NCI-H2107 treated with DMSO at 0.1 percent for 48 hours (cell line): ENCODE data around the gene ESYT3.

ENCODE experiments used
- DNase-seq: peaks from one replicate; lab custom pipeline; 2025; ENCODE audit not compliant: unreplicated experiment; lab: John Stamatoyannopoulos, UW

Gene ESYT3

DNA sequence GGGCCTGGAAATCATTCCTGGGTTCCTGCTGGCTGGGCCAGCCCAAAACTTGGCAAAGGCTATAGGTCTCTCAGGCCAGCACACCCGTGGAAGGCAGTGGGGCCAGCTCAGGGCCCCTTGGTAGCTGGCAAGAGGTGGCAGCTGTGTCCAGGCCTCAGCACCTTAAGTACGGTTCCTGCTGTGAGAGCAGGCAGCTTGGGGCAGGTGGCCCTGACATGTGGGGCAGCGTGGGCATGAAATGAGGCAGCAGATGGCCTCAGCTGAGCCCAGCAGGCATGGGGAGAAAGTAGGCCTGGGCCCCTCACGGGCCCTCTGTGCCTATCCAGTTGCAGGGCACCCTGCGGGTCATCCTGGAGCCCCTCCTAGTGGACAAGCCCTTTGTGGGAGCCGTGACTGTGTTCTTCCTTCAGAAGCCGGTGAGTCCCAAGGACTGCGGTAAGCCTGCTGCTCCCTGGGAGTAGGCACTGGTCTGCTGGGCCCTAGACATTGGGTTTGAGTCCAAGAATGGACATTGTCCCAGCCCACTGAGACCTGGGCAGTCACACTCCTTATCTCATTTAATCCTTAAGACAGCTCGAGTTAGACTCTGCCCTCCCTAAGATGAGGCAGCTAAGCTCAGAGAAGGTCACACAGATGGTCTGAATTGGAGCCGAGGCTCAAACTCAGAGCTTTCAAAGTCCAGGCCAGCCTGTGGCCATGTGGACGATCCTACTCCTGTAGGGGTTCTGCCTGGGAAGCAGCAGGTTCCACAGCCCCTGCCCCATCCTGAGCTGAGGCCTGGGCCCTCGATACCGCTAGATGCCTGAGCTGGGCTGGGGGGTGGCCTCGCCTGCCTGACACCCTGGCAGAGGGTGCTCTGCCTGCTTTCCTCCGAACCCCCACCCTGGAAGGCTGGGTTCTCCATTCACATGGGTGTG lies 25.5 kb downstream of the ESYT3 start:
- DNase-seq, result no peak

DNA sequence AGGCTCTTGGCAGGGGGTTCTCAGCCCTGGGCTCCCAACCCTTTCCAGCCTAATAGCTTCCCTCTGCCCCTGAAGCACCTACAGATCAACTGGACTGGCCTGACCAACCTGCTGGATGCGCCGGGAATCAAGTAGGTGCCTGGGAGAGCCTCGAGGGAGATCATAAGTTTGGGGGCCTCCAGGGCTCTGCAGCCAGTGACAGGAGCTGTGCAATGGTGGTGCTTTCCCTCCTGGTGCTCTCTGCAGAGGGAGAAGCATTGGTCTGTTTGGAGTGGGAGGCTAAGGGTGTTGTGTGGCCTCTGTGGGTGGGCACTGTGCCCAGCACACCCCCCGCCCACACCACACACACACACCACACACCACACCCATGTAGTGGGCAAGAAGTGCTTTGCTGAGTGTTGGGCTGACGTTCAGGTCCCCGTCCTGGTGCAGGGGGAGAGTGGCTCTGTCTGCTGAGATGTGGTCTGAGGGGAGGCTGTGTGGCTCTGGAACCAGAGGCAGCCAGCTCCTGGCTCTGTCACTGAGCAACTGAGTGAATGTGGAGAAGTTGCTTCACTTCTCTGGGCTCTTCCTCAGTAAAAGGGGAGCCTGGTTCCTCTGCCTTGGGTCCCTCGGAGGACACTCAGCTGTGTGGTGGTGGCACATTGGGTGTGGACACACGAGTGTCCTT lies 26.3 kb downstream of the ESYT3 start:
- no peak for DNase-seq

GRCh38 chr3:138461246-138461645 lies 26.8 kb downstream of the ESYT3 start:
- DNase-seq, result no peak

- no peak for DNase-seq
These were observed 27.5 kb downstream of the ESYT3 start for GRCh38 chr3:138461896-138462295.

GRCh38 chr3:138463724-138464490 lies 29.5 kb downstream of the ESYT3 start:
- DNase-seq, result no peak

- DNase-seq, result no peak
These were observed 30.1 kb downstream of the ESYT3 start for GRCh38 chr3:138464491-138464860.

GRCh38 chr3:138465451-138465850 lies 31.0 kb downstream of the ESYT3 start:
- DNase-seq, result no peak

DNA sequence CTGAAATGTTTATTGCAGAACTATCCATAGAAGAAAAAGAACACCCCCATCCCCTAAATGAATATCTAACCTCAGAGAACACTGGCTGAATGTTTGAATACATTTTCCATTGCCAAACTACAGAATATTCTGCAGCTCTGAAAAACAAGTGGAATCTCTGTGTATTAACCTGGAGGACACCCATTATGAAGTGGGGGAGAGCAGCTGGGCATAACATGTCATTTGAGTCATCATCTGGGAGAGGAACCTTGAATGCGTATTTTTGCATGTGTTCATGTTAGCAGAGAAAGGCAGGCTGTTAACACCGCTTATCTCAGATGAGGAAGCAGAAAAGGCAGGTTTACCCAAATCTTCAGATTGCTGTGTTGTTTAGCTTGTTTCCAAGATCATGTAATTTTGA lies 31.5 kb downstream of the ESYT3 start:
- peak; percentile 28 for DNase-seq

DNA sequence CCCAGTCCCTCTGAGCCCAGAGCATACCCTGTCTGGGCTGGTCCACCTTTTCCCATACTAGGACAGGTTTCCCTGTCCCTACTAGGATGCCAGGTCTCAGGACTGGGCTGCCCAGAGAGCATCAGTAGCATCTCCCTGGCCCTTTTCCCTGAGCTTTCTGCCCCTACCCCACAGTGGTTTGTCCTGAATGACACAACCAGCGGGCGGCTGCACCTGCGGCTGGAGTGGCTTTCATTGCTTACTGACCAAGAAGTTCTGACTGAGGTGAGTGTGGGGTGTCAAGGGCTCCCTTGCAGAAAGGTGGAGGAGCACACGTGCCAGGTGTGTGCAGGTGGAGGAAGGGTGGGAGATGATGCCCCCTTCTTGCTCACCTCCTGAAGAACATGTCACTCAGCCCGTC lies 33.5 kb downstream of the ESYT3 start:
- DNase-seq, result no peak

DNA sequence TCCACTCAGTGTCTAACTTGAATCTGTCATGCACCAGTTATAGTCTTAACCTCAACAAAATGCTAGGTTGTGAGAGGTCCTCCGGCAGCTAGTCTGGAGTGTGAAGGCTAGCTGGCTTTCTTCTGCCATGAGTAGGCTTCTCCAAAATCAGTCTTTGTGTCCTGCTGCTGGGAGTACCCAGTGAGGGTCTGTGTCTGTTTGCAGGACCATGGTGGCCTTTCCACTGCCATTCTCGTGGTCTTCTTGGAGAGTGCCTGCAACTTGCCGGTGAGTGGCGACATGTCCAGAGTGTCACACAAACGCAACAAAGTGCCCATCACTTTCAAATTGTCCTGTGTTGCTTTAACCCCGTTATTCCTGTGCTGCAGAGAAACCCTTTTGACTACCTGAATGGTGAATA lies 34.0 kb downstream of the ESYT3 start:
- no peak for DNase-seq

- no peak for DNase-seq
These were observed 34.5 kb downstream of the ESYT3 start for GRCh38 chr3:138468886-138469285.

GRCh38 chr3:138469874-138470273 lies 35.5 kb downstream of the ESYT3 start:
- DNase-seq, result peak; percentile 10

DNA sequence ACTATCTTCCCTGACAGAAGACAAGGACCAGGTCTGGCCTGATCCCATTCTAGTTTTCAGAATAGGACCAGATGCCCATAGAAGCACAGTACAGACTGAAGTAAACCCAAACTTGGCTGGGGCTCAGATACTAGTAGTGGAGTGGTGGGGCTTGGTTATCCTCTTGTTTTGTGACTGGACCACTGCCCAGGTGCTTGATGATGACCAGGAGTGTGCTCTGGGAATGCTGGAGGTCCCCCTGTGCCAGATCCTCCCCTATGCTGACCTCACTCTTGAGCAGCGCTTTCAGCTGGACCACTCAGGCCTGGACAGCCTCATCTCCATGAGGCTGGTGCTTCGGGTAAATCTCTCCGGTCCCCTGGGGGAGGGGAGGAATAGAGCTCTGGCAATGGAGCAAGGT lies 36.3 kb downstream of the ESYT3 start:
- DNase-seq, result no peak

GRCh38 chr3:138471481-138471880 lies 37.1 kb downstream of the ESYT3 start:
- DNase-seq, result no peak

DNA sequence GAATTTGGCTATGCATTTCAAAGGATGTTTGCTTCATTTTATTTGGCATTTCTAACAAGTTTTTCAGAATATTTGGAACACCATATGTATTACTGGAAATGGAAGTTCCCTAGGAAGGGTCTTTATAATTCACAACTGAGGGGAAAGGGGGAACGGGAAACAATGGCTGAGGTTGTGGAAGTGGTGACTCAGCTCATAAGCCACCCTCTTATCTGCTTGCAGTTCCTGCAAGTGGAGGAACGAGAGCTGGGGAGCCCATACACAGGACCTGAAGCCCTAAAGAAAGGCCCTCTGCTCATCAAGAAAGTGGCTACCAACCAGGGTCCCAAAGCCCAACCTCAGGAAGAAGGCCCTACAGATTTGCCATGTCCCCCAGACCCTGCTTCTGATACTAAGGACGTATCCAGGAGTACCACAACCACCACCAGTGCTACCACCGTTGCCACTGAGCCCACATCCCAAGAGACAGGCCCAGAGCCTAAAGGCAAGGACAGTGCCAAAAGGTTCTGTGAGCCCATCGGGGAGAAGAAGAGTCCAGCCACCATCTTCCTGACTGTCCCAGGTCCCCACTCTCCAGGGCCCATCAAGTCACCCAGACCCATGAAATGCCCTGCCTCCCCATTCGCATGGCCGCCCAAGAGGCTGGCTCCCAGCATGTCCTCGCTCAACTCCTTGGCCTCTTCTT lies 37.9 kb downstream of the ESYT3 start:
- DNase-seq, result no peak

- no peak for DNase-seq
These were observed 39.0 kb downstream of the ESYT3 start for GRCh38 chr3:138473391-138473790.

DNA sequence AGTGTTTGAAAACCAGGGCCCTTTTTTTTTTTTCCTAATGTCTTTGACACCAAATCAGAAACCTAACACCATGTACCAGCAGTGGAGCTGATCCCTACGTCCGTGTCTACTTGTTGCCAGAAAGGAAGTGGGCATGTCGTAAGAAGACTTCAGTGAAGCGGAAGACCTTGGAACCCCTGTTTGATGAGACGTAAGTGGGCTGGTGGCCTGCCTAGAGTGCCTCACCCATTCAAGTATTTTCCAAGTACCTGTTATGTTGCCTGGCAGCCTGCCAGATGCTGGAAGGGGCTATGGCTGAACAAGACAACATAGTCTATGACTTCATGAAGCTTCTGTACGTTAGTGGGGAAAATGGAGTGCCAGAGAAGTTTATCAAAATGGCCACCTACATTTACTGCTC lies 39.7 kb downstream of the ESYT3 start:
- peak; percentile 17 for DNase-seq

- no peak for DNase-seq
These were observed 42.1 kb downstream of the ESYT3 start for GRCh38 chr3:138476526-138476925.

DNA sequence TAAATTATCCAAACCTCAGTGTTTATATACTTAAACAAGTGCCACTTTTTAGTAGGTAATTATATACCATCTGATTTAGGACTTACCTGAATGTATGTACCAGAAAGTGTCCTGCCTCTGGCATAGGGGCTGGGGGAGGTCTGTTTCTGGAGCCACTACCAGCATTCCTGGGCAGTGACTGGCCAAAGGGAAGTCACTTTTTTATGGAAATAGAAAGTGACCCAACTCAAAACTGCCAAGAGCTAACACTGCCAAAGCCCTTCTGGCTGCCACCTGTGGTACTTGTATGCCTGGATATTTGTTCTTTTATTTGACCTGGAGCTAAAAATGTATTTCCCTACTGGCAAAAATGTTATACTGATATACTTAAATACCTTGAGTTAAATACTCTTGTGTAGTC lies 42.7 kb downstream of the ESYT3 start:
- DNase-seq, result no peak

DNA sequence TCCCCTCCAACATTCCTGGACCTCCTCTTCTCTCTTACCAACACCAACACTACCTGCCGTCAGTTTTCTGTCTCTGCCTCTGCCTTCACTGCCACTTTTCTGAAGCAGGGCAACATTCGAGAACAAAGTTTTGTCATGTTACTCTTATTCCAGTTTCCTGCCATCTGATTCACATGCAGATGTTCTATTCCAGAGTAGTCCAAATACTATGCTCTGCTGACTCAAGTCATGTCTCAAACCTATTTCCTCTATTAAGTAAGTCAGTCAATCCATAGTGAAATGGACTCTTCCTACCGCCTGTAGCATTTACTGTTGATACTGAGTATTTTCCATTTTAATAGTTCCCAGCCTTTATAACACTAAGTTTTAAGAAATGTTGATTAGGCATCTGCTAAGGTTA lies 43.4 kb downstream of the ESYT3 start:
- DNase-seq, result no peak

- no peak for DNase-seq
These were observed 45.0 kb downstream of the ESYT3 start for GRCh38 chr3:138479438-138479863.
